Measurements from ENCODE around the gene GJC2. TPM values are rescaled to one million over a fixed set of nuclear protein-coding genes. Genes with fewer than 3 reads are reported as not detected.

Gene GJC2
- total and polyA plus RNA-seq, 4 donors, result 1.5 to 6.7 (median 2.6) TPM

DNA sequence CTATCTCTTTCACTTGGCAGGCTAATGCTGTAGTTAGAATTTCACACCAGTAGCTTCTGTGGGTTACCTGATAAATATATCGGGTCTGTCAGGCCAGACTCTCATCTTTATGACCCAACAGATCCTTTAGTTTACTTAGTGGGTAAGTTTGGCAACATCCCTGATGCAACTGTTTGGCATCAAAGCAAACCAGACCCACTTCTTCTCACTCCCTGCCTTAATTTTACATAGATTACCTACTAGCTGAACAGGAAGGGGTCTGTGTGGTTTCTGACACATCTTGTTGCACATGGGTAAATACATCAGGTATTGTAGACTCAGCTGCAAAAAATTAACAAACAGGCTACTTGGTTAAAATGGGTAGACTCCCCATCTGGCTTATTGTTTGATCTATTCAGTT, 12.8 kb upstream of the GJC2 start:
- no peak overlapping the region for H3K27ac ChIP-seq (ENCODE audit: low read depth in 1 of 2, low read length in 1 of 2)
- no peak overlapping the region for H3K9ac ChIP-seq (ENCODE audit: insufficient read depth in 1 of 2, low read length in 2 of 2)
- no peaks in the 10 kb centered on the region for H3K9me3 ChIP-seq (ENCODE audit: control insufficient read depth in 4 of 4, insufficient read depth in 3 of 4, low read length in 3 of 4)
- H3K4me3 ChIP-seq, result no peak overlapping the region
- no peak for DNase-seq
- TF ChIP-seq, protein P1, sequence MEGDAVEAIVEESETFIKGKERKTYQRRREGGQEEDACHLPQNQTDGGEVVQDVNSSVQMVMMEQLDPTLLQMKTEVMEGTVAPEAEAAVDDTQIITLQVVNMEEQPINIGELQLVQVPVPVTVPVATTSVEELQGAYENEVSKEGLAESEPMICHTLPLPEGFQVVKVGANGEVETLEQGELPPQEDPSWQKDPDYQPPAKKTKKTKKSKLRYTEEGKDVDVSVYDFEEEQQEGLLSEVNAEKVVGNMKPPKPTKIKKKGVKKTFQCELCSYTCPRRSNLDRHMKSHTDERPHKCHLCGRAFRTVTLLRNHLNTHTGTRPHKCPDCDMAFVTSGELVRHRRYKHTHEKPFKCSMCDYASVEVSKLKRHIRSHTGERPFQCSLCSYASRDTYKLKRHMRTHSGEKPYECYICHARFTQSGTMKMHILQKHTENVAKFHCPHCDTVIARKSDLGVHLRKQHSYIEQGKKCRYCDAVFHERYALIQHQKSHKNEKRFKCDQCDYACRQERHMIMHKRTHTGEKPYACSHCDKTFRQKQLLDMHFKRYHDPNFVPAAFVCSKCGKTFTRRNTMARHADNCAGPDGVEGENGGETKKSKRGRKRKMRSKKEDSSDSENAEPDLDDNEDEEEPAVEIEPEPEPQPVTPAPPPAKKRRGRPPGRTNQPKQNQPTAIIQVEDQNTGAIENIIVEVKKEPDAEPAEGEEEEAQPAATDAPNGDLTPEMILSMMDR (IDR thresholded peaks at IDR 0.05; ENCODE audit: control extremely low read depth, extremely low read depth), result no peak
- H3K4me1 ChIP-seq (ENCODE audit: control insufficient read depth in 5 of 5, insufficient read depth in 5 of 5, low read length in 5 of 5), result peaks cover 0 to 13% (median 3%) of the 10 kb centered on the region in 5 donors
- WGBS, 2 donors, result 31 to 60% methylated on average over 1 of the region's 1 CpG
- ATAC-seq (ENCODE audit: insufficient read depth, low FRiP score), result no peak
- H3K27me3 ChIP-seq (ENCODE audit: control insufficient read depth in 3 of 3, insufficient read depth in 3 of 3, low read length in 2 of 3), result no peaks in the 10 kb centered on the region
- peaks cover 0 to 3% (median under 1%) of the 10 kb centered on the region in 4 donors for H3K36me3 ChIP-seq (ENCODE audit: control insufficient read depth in 4 of 4, insufficient read depth in 4 of 4, low read length in 4 of 4)

DNA sequence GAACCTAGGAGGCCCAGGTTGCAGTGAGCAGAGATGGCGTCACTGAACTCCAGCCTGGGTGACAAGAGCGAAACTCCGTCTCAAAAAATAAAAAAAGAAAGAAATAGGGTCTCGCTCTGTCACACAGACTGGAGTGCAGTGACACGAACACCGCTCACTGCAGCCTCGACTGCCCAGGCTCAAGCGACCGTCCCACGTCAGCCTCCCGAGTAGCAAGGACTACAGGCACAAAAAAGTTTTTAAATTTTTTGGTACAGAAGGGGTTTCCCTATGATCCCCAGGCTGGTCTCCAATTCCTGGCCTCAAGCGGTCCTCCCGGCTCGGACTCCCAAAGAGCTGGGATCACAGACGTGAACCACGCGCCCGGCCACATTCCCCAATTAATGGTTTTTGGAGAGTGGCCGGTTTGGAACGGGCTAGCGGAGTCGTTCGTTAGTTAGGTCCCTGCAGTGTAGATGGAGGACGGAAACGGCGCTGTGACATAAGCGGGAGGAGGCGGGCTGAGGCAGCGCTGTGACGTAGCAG, 10.3 kb upstream of the GJC2 start:
- TF ChIP-seq, protein P1 (IDR thresholded peaks at IDR 0.05; ENCODE audit: control extremely low read depth, extremely low read depth), result no peak
- ATAC-seq (ENCODE audit: insufficient read depth, low FRiP score), result no peak
- 23 to 24% methylated on average over 30 of the region's 30 CpGs for WGBS, 2 donors

DNA sequence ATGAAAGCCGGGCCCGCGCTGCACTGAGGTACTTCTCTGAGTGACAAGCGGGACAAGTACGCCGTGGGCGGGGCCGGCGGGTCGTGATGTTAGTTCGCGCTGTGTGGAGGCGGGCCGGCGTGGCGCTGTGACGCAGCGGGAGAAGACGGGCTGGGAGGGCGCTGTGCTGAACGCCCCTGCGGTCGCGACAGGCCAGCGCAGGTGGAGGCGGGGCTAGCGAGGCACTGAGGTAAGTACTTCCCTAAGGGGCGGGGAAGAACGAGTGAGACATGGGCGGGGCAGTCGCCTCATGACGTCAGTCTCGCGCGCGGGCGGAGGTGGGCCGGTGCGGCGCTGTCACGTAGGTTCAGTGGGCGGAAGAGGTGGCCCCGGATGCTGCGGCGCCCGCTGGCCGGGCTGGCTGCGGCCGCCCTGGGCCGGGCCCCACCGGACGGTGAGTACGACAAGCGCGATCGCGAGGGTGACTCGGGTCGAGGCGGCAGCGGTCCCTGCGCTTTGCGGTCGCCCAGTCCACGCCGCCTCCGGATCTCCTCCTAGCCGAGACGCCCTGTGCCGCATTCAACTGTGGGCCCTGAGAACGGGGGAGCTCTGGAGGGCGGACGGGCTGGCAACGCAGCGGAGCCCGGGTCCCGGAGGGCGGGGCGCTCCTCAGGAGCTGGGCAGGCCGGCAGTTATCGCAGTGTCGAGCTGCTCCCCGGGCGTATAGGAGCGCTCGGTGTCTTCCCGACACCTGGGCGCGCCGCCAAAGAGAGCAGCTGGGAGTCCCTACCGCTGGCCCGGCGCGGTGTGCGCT, 9.6 kb upstream of the GJC2 start, which contains the start of gene GUK1:
GUK1 (plus strand) TSS at position 349 of the 793 bp plus-strand sequence; CDS start at position 373, 24 bp downstream.
- peak within 1 kb of the TSS; percentile 96 to 99 for H3K27ac ChIP-seq (ENCODE audit: low read depth in 1 of 2, low read length in 1 of 2)
- no peaks in the 10 kb centered on the region for H3K9me3 ChIP-seq (ENCODE audit: control insufficient read depth in 4 of 4, insufficient read depth in 3 of 4, low read length in 3 of 4)
- H3K36me3 ChIP-seq (ENCODE audit: control insufficient read depth in 4 of 4, insufficient read depth in 4 of 4, low read length in 4 of 4), result peaks cover 0 to 13% (median 2%) of the 10 kb centered on the region in 4 donors
- no peaks in the 10 kb centered on the region for H3K27me3 ChIP-seq (ENCODE audit: control insufficient read depth in 3 of 3, insufficient read depth in 3 of 3, low read length in 2 of 3)
- peaks cover 0 to 30% (median 6%) of the 10 kb centered on the region in 5 donors for H3K4me1 ChIP-seq (ENCODE audit: control insufficient read depth in 5 of 5, insufficient read depth in 5 of 5, low read length in 5 of 5)
- 0% methylated on average over 75 to 95 of the region's 95 CpGs for WGBS, 2 donors
- ATAC-seq (ENCODE audit: insufficient read depth, low FRiP score) (peak; percentile 96), DNase-seq (peak; percentile 98 to 99 (median 99))
- TF ChIP-seq, protein P1 (IDR thresholded peaks at IDR 0.05; ENCODE audit: control extremely low read depth, extremely low read depth), result peak; percentile 6
- H3K4me3 ChIP-seq, result peak within 1 kb of the TSS; percentile 89
- peak within 1 kb of the TSS; percentile 77 to 81 for H3K9ac ChIP-seq (ENCODE audit: insufficient read depth in 1 of 2, low read length in 2 of 2)

More for the DNA sequence above, 10.3 kb upstream of the GJC2 start:
- Histone ChIP-seq H3K9me3 (ENCODE audit: control insufficient read depth in 4 of 4, insufficient read depth in 3 of 4, low read length in 3 of 4) (no peaks in the 10 kb centered on the region), H3K4me1 (ENCODE audit: control insufficient read depth in 5 of 5, insufficient read depth in 5 of 5, low read length in 5 of 5) (peaks cover 0 to 30% (median 6%) of the 10 kb centered on the region in 5 donors), H3K27ac (ENCODE audit: low read depth in 1 of 2, low read length in 1 of 2) (peak overlapping the region; percentile 91 to 99), H3K4me3 (peak overlapping the region; percentile 45), H3K27me3 (ENCODE audit: control insufficient read depth in 3 of 3, insufficient read depth in 3 of 3, low read length in 2 of 3) (no peaks in the 10 kb centered on the region), H3K9ac (ENCODE audit: insufficient read depth in 1 of 2, low read length in 2 of 2) (peak overlapping the region; percentile 67 to 77), H3K36me3 (ENCODE audit: control insufficient read depth in 4 of 4, insufficient read depth in 4 of 4, low read length in 4 of 4) (peaks cover 0 to 7% (median 2%) of the 10 kb centered on the region in 4 donors)
- no peak for DNase-seq

Measured in lung (tissue), 12 donors.